ENCODE measurements around the gene MAML3.

The MAML3 gene

GRCh38 chr4:140066031-140066930, 87.7 kb downstream of the MAML3 start:
- no peak for DNase-seq

GRCh38 chr4:140065393-140065792, 88.6 kb downstream of the MAML3 start:
- DNase-seq = no peak

- no peak for DNase-seq
Measured at GRCh38 chr4:140061659-140062289, 92.2 kb downstream of the MAML3 start.

GRCh38 chr4:140061194-140061593, 92.8 kb downstream of the MAML3 start:
- no peak for DNase-seq

- no peak for DNase-seq
Measured at GRCh38 chr4:140059159-140059558, 94.8 kb downstream of the MAML3 start.

- no peak for DNase-seq
Measured at GRCh38 chr4:140057701-140058100, 96.3 kb downstream of the MAML3 start.

- no peak for DNase-seq
Measured at GRCh38 chr4:140056015-140056414, 98.0 kb downstream of the MAML3 start.

- DNase-seq = no peak
Measured at GRCh38 chr4:140054861-140055260, 99.1 kb downstream of the MAML3 start.

- no peak for DNase-seq
Measured at GRCh38 chr4:140053185-140053584, 100.8 kb downstream of the MAML3 start.

- peak; percentile 21 to 50 for DNase-seq
Measured at GRCh38 chr4:140052050-140052449, 101.9 kb downstream of the MAML3 start.

GRCh38 chr4:140049849-140050637, 103.9 kb downstream of the MAML3 start:
- DNase-seq = no peak

- peak; percentile 42 to 63 for DNase-seq
Measured at GRCh38 chr4:140049024-140049848, 104.7 kb downstream of the MAML3 start.

- DNase-seq = no peak
Measured at GRCh38 chr4:140048419-140048995, 105.5 kb downstream of the MAML3 start.

- no peak for DNase-seq
Measured at GRCh38 chr4:140047786-140048185, 106.2 kb downstream of the MAML3 start.

- DNase-seq = no peak
Measured at GRCh38 chr4:140047017-140047640, 106.9 kb downstream of the MAML3 start.

GRCh38 chr4:140046543-140046942, 107.4 kb downstream of the MAML3 start:
- no peak for DNase-seq

GRCh38 chr4:140046016-140046415, 108.0 kb downstream of the MAML3 start:
- DNase-seq = no peak

- no peak for DNase-seq
Measured at GRCh38 chr4:140044337-140044902, 109.6 kb downstream of the MAML3 start.

- no peak for DNase-seq
Measured at GRCh38 chr4:140042634-140043033, 111.3 kb downstream of the MAML3 start.

GRCh38 chr4:140038031-140038533, 115.9 kb downstream of the MAML3 start:
- DNase-seq = no peak
